Uterus (tissue), 4 donors: ENCODE data around the gene ZCWPW1. TPM values are rescaled to one million over a fixed set of nuclear protein-coding genes. Genes with fewer than 3 reads are reported as not detected.

Source experiments
- DNase-seq, 2 donors: peaks; one replicate each; pipeline ENCODE4 v3.0.0-alpha.2; 2019 to 2020
- H3K27ac ChIP-seq, 2 donors: fragments of 200-600 bp; sonication (generic); 1 replicate in 1 of 2; 2 replicates in 1 of 2; pipeline ENCODE4 v1.5.1; 2016 to 2018
- H3K27me3 ChIP-seq, 2 donors: fragments of 200-600 bp; sonication (generic); one replicate each; pipeline ENCODE4 v1.5.1; 2018 to 2019; ENCODE audit warnings: control low read depth in 1 of 2
- H3K36me3 ChIP-seq, 2 donors: fragments of 200-600 bp; sonication (generic); one replicate each; pipeline ENCODE4 v1.5.1; 2019; ENCODE audit warnings: control low read depth in 1 of 2
- H3K4me1 ChIP-seq, 2 donors: fragments of 200-600 bp; sonication (generic); one replicate each; pipeline ENCODE4 v1.5.1; 2018 to 2019; ENCODE audit warnings: control low read depth in 1 of 2
- H3K4me3 ChIP-seq, 2 donors: fragments of 200-600 bp; sonication (generic); 1 replicate in 1 of 2; 2 replicates in 1 of 2; pipeline ENCODE4 v1.5.1; 2018 to 2019; ENCODE audit warnings: mild to moderate bottlenecking in 1 of 2
- H3K9me3 ChIP-seq, 2 donors: fragments of 200-600 bp; sonication (generic); one replicate each; pipeline ENCODE4 v1.5.1; 2019; ENCODE audit warnings: control low read depth in 1 of 2
- POLR2A ChIP-seq, 2 donors: fragments of 450-650 bp; IDR thresholded peaks; one replicate each; pipeline ENCODE4 v1.6.1; 2016; ENCODE audit warnings: antibody characterized with exemption in 2 of 2, mild to moderate bottlenecking in 1 of 2, moderate library complexity in 1 of 2
- intact Hi-C: fragments of 100-400 bp; cut with DNase I; formaldehyde crosslinking; loops from one replicate; pipeline ENCODE4 v1.15.1; 2023; ENCODE audit warnings: low total_unique reads
- total RNA-seq, 4 donors: library from RNA; depleted of rRNA in 3 of 4; stranded (reverse); fragments of >200 nt in 3 of 4; gene quantifications; one replicate each; pipeline versions ENCODE4 v1.1.0 to v1.2.4, GENCODE V29; 2014 to 2023
- TF ChIP-seq, protein P1 (sequence below), 4 experiments: fragments of 200-600 bp in 2 of 4; fragments of 450-650 bp in 2 of 4; sonication (generic) in 2 of 4; IDR thresholded peaks; one replicate each; pipeline ENCODE4 v1.5.1; 2016 to 2019; ENCODE audit warnings: antibody characterized with exemption in 4 of 4, mild to moderate bottlenecking in 2 of 4, moderate library complexity in 1 of 4
- donor health status: DM: yes; HTN: yes; CAD: no.

Gene ZCWPW1
- total RNA-seq, 4 donors from 2014 or later = 1.5 to 6.1 (median 5.2) TPM; not detected in 1

DNA sequence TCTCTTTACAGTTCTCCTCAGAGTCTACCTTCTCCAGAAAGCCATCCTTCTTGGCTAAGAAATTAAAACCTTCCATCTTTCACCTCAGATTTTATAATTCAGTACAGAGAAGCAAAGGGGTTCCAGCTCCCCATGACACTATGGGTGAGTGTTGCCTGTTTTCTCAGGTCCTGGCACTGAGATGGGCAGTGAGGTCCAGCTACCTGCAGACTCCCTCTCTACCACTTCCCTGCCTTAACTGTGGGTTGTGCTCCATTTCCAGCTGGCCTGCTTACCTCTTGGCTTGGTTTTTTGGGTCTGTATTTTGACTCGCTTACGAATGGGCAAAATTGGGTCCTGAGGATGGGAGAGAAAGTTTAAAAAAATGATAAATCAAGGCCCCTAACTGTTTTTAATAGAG, 26.3 kb downstream of the ZCWPW1 start:
- Histone ChIP-seq H3K27ac (no peak overlapping the region), H3K36me3 (no peaks in the 10 kb centered on the region), H3K27me3 (no peaks in the 10 kb centered on the region), H3K9me3 (no peaks in the 10 kb centered on the region), H3K4me1 (no peaks in the 10 kb centered on the region), H3K4me3 (no peak overlapping the region)
- no peak for DNase-seq
- no peak for TF ChIP-seq POLR2A (IDR thresholded peaks at IDR 0.05)
- TF ChIP-seq, protein P1, sequence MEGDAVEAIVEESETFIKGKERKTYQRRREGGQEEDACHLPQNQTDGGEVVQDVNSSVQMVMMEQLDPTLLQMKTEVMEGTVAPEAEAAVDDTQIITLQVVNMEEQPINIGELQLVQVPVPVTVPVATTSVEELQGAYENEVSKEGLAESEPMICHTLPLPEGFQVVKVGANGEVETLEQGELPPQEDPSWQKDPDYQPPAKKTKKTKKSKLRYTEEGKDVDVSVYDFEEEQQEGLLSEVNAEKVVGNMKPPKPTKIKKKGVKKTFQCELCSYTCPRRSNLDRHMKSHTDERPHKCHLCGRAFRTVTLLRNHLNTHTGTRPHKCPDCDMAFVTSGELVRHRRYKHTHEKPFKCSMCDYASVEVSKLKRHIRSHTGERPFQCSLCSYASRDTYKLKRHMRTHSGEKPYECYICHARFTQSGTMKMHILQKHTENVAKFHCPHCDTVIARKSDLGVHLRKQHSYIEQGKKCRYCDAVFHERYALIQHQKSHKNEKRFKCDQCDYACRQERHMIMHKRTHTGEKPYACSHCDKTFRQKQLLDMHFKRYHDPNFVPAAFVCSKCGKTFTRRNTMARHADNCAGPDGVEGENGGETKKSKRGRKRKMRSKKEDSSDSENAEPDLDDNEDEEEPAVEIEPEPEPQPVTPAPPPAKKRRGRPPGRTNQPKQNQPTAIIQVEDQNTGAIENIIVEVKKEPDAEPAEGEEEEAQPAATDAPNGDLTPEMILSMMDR (IDR thresholded peaks at IDR 0.05) = no peak
- intact Hi-C loops = no loop called here

DNA sequence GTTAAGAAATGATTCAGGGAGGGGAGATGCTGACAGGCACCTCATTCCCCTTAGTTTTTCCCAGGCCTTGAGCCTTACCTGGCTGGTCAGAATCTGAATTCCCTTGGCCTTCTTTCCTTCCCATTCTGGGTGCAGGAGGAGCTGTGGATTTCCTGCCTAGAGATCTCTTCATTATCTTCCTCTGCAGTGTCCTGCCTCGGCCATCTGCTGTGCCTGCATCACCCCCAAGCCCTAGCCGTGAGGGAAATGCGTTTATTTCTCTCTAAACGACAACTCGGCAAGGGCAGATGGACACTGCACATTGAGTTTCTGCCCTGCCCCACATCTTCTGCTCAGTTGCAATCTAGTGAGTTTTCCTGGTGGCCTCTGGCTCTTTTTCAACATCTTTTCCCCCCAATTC, 26.7 kb downstream of the ZCWPW1 start:
- intact Hi-C loops = no loop called here
- no peaks in the 10 kb centered on the region for H3K27me3 ChIP-seq
- TF ChIP-seq POLR2A (IDR thresholded peaks at IDR 0.05) = no peak
- TF ChIP-seq, protein P1 (IDR thresholded peaks at IDR 0.05) = no peak
- no peaks in the 10 kb centered on the region for H3K9me3 ChIP-seq
- H3K36me3 ChIP-seq = no peaks in the 10 kb centered on the region
- no peak for DNase-seq
- no peaks in the 10 kb centered on the region for H3K4me1 ChIP-seq
- no peak overlapping the region for H3K4me3 ChIP-seq
- H3K27ac ChIP-seq = no peak overlapping the region

- intact Hi-C loops = no loop called here
- no peak overlapping the region for H3K4me3 ChIP-seq
- H3K4me1 ChIP-seq = no peaks in the 10 kb centered on the region
- H3K36me3 ChIP-seq = no peaks in the 10 kb centered on the region
- no peaks in the 10 kb centered on the region for H3K27me3 ChIP-seq
- H3K9me3 ChIP-seq = no peaks in the 10 kb centered on the region
- no peak overlapping the region for H3K27ac ChIP-seq
- no peak for DNase-seq
- TF ChIP-seq POLR2A (IDR thresholded peaks at IDR 0.05) = no peak
- TF ChIP-seq, protein P1 (IDR thresholded peaks at IDR 0.05) = no peak
Measured at GRCh38 chr7:100400656-100401055, 27.8 kb downstream of the ZCWPW1 start.

DNA sequence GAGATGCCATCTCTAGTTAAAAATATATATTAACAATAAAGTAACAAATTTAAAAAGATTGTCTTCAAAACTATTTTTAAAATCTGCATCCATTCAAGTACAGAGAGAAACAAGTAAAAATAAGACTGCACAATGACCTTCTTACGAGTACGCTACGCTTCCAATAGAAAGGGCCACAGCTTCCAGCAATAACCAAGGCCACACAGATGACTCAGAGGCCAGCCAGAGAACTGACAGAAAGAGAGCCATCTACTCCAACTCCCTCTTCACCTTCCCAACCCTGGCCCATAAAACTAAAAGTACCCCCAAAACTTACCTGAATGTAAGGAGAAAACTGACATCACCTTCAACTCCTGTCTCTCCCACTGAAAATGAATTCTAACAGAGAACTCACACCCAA, 28.5 kb downstream of the ZCWPW1 start:
- no peaks in the 10 kb centered on the region for H3K4me1 ChIP-seq
- H3K4me3 ChIP-seq = no peak overlapping the region
- H3K27me3 ChIP-seq = no peaks in the 10 kb centered on the region
- no peak overlapping the region for H3K27ac ChIP-seq
- intact Hi-C loops = no loop called here
- no peak for DNase-seq
- no peaks in the 10 kb centered on the region for H3K9me3 ChIP-seq
- TF ChIP-seq, protein P1 (IDR thresholded peaks at IDR 0.05) = no peak
- no peak for TF ChIP-seq POLR2A (IDR thresholded peaks at IDR 0.05)
- no peaks in the 10 kb centered on the region for H3K36me3 ChIP-seq

DNA sequence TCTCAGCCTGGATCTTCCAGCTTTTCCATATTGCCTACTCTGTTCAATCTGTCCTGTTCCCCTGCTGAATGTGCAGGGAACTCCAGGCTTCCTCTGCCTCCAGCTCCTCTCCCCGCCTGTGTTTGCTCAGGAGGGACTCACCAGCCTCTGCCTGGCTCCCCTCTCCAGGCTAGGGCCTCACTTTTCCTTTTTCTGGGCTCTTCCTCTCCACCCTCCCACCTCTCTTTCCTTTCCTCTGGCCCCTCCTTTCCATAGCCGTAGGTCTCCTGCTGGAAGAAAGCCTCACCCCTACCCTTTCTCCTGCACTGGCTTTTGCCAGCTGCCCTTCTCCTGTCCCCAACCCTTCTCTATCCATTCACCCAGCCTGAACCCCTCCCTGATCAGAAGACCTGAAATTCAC, 30.3 kb downstream of the ZCWPW1 start:
- no peaks in the 10 kb centered on the region for H3K27me3 ChIP-seq
- TF ChIP-seq POLR2A (IDR thresholded peaks at IDR 0.05) = no peak
- TF ChIP-seq, protein P1 (IDR thresholded peaks at IDR 0.05) = no peak
- H3K27ac ChIP-seq = no peak overlapping the region
- intact Hi-C loops = no loop called here
- DNase-seq = no peak
- no peaks in the 10 kb centered on the region for H3K9me3 ChIP-seq
- no peaks in the 10 kb centered on the region for H3K36me3 ChIP-seq
- no peak overlapping the region for H3K4me3 ChIP-seq
- H3K4me1 ChIP-seq = no peaks in the 10 kb centered on the region
